H1 (cell line): ENCODE data around the gene KCNH1.

Source experiments
- CTCF ChIP-seq, 3 experiments: IDR thresholded peaks; 1 replicate in 2 of 3; 2 replicates in 1 of 3; pipeline versions ENCODE4 v1.5.1 to v1.6.1; 2011; ENCODE audit warnings: low read length in 3 of 3, mild to moderate bottlenecking in 3 of 3, inconsistent platforms in 2 of 3, low read depth in 1 of 3, moderate library complexity in 1 of 3; ENCODE audit not compliant: insufficient read depth in 1 of 3; ENCODE audit errors: control extremely low read depth in 1 of 3
- EP300 ChIP-seq, 2 experiments: IDR thresholded peaks; 1 replicate in 1 of 2; 2 replicates in 1 of 2; pipeline ENCODE4 v1.6.1; 2011 to 2012; ENCODE audit warnings: low read depth in 2 of 2, low read length in 2 of 2, mild to moderate bottlenecking in 2 of 2, borderline replicate concordance in 1 of 2, inconsistent platforms in 1 of 2, moderate library complexity in 1 of 2
- TBP ChIP-seq: IDR thresholded peaks from 2 replicates; pipeline ENCODE4 v1.6.1; 2011; ENCODE audit warnings: low read depth, low read length, improper control_type of control experiment

GRCh38 chr1:210942513-210942912, 191.4 kb downstream of the KCNH1 start:
- no peak for TF ChIP-seq TBP
- no peak for TF ChIP-seq CTCF (IDR thresholded peaks at IDR 0.05; ENCODE audit: control extremely low read depth in 1 of 3, insufficient read depth in 1 of 3, low read depth in 1 of 3, low read length in 3 of 3)
- no peak for TF ChIP-seq EP300 (IDR thresholded peaks at IDR 0.05; ENCODE audit: borderline replicate concordance in 1 of 2, low read depth in 2 of 2, low read length in 2 of 2)
